Heart right ventricle (tissue), 16 donors: ENCODE measurements around the gene HOXD11. TPM values are rescaled to one million over a fixed set of nuclear protein-coding genes. Genes with fewer than 3 reads are reported as not detected.

Experiments
- ATAC-seq, 8 donors: fragments of 200-7000 bp; cut with Tn5 transposase; one replicate each; pipeline ENCODE4 v1.9.1; 2020; ENCODE audit warnings: mild to moderate bottlenecking in 8 of 8, moderate library complexity in 8 of 8, moderate number of reproducible peaks in 1 of 8
- DNase-seq, 2 donors: peaks; one replicate each; pipeline ENCODE4 v3.0.0-alpha.2; 2020
- H3K27ac ChIP-seq, 10 donors: fragments of 200-600 bp; sonication (generic) in 2 of 10; one replicate each; pipeline versions ENCODE4 v1.5.0 to v1.8.0; 2020 to 2022; ENCODE audit warnings: mild to moderate bottlenecking in 3 of 10
- H3K27me3 ChIP-seq, 7 donors: fragments of 200-600 bp; one replicate each; pipeline ENCODE4 v1.8.0; 2021 to 2022; ENCODE audit warnings: mild to moderate bottlenecking in 2 of 7
- H3K36me3 ChIP-seq, 9 donors: fragments of 200-600 bp; sonication (generic) in 1 of 9; one replicate each; pipeline versions ENCODE4 v1.5.0 to v1.8.0; 2020 to 2022; ENCODE audit warnings: mild to moderate bottlenecking in 2 of 9
- H3K4me1 ChIP-seq, 9 donors: fragments of 200-600 bp; sonication (generic) in 1 of 9; one replicate each; pipeline versions ENCODE4 v1.5.0 to v1.8.0; 2020 to 2022; ENCODE audit warnings: mild to moderate bottlenecking in 4 of 9
- H3K4me3 ChIP-seq, 10 donors: fragments of 200-600 bp; sonication (generic) in 2 of 10; one replicate each; pipeline versions ENCODE4 v1.5.0 to v1.8.0; 2020 to 2022; ENCODE audit warnings: mild to moderate bottlenecking in 7 of 10, moderate library complexity in 2 of 10
- H3K9me3 ChIP-seq, 11 donors: fragments of 200-600 bp in 10 of 11; sonication (generic) in 2 of 11; one replicate each; pipeline versions ENCODE4 v1.5.0 to v1.8.0; 2013 to 2022; ENCODE audit warnings: mild to moderate bottlenecking in 2 of 11, control low read depth in 1 of 11, moderate library complexity in 1 of 11
- WGBS, 2 donors: extraction: QIAGEN DNeasy Blood & Tissue Kit; methylation state at CpG; one replicate each; pipeline ENCODE4 v1.1.7; 2013; ENCODE audit warnings: inconsistent platforms in 1 of 2; 5-methylcytosine and 5-hydroxymethylcytosine counted together
- intact Hi-C, 10 donors: fragments of 100-400 bp; cut with DNase I; formaldehyde crosslinking; loops; one replicate each; pipeline versions ENCODE4 v1.11.1 to v1.14.2; 2022
- polyA plus RNA-seq, 2 donors: library from polyadenylated mRNA; stranded (reverse); fragments of 200-250 nt; gene quantifications; one replicate each; pipeline ENCODE4 v1.2.3, GENCODE V29; 2013
- total RNA-seq, 10 donors: library from RNA; stranded (reverse); fragmentation: NEBNext Ultra II Directional in 3 of 10; extraction: Animal tissue kit (Norgen Biotek cat#: 25700) in 3 of 10; gene quantifications; one replicate each; pipeline versions ENCODE4 v1.2.1 to v1.2.4, GENCODE V29; 2021 to 2023
- TF ChIP-seq, protein P1 (sequence below), 9 donors: fragments of 200-600 bp; sonication (generic) in 2 of 9; IDR thresholded peaks; one replicate each; pipeline versions ENCODE4 v1.5.0 to v1.8.0; 2021 to 2022; ENCODE audit warnings: antibody characterized with exemption in 9 of 9, mild to moderate bottlenecking in 5 of 9, moderate library complexity in 1 of 9
- donor health status: Arrhythmogenic right ventricular cardiomyopathy.
- donor health status: ischemic (EF 13 %, LVEDD 7.1; RV severe dilation, severe dysfunction).
- donor health status: healthy with polysubstance abuse.
- donor health status: DM: no; HTN: yes; CAD: no.
- donor health status: DM: no; HTN: no; CAD: no.
- donor health status: ischemic (EF 25% LVEDD 6.9; RV normal size, moderate dysfunction).
- donor health status: ischemic (EF 25% LVEDD 5.7; RV mildly dilated, moderate dysfunction).
- donor health status: healthy.
- donor health status: DM: yes; HTN: yes; CAD: no.
- donor health status: Ischemic cardiomyopathy.
- donor health status: ischemic (EF 35%, LVEDD 5.7; RV mildly dilated, moderate dysfunction).
- donor health status: nonischemic (EF 11% LVEDD 7.7; RV severe dilation, severe dysfunction).
- donor health status: DM: yes; HTN: yes; CAD: no.
- donor health status: PGD.
- donor health status: ischemic (EF 29% LVEDD 5.4; RV normal size, mild dysfunction).
- donor health status: nonischemic (EF 23%, LVEDD 6.1; RV moderate dilation, normal function).

Gene HOXD11
- total and polyA plus RNA-seq, 12 donors, result not detected

DNA sequence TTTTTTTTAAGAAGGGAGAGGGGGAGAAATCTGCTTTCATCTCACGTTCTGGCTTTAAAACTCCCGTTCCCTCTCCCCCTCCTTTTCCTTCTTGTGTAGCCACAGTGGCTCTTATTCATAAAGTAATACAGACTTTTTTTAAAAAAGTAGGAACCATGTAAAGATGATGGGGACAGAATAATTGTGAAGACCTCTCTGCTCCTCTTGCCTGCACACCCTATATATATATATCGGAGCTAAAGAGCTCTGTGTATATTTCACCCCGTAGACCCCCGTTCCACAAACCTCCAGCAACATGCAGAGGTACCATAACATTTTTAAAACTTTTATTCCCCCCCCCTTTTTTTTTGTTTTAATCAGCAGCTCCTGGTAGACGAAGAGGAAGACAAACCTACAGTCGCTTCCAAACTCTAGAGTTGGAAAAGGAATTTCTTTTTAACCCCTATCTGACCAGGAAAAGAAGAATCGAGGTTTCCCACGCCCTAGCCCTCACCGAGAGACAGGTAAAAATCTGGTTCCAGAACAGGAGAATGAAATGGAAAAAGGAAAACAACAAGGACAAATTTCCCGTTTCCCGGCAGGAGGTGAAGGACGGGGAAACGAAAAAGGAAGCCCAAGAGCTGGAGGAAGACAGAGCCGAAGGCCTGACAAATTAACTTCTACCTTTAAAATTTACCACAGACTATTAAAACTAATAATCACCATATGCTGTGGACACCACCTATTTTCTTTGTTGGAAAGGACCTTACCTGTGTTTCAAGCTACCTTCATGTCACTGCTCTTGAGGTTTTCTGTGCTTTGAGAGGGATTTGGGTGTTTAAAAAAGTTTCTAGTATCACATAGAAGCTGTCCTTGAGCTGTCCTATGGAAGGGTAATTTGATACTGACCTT, 24.1 kb downstream of the HOXD11 start:
- H3K27ac ChIP-seq, result peak overlapping the region in 2 of 10 donors; percentile 43 to 80
- WGBS, 2 donors, result 11 to 13% methylated on average over 15 of the region's 15 CpGs

DNA sequence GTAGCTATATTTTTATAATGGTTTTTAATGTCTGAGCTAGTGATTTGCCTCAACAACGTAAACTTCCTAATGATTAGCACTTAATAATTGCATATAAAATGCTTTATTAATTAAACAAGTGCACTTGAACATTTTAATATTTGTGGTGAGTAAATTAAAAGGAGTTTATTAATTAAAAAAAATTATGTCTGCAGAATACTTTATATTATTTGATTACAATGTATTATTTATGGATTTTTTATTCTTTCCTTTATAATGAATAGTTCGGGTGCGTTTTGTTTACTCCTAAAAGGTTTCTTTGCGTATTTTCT, 24.7 kb downstream of the HOXD11 start:
- Histone ChIP-seq H3K27me3 (peaks cover 46 to 99% (median 96%) of the 10 kb centered on the region in 7 donors), H3K4me3 (peak overlapping the region in 3 of 10 donors; percentile 2 to 51 (median 36)), H3K27ac (peak overlapping the region in 1 of 10 donors; percentile 80), H3K4me1 (peaks cover 0 to 51% (median 14%) of the 10 kb centered on the region in 9 donors), H3K9me3 (no peaks in the 10 kb centered on the region), H3K36me3 (no peaks in the 10 kb centered on the region)
- DNase-seq (no peak), ATAC-seq (no peak)
- TF ChIP-seq, protein P1, sequence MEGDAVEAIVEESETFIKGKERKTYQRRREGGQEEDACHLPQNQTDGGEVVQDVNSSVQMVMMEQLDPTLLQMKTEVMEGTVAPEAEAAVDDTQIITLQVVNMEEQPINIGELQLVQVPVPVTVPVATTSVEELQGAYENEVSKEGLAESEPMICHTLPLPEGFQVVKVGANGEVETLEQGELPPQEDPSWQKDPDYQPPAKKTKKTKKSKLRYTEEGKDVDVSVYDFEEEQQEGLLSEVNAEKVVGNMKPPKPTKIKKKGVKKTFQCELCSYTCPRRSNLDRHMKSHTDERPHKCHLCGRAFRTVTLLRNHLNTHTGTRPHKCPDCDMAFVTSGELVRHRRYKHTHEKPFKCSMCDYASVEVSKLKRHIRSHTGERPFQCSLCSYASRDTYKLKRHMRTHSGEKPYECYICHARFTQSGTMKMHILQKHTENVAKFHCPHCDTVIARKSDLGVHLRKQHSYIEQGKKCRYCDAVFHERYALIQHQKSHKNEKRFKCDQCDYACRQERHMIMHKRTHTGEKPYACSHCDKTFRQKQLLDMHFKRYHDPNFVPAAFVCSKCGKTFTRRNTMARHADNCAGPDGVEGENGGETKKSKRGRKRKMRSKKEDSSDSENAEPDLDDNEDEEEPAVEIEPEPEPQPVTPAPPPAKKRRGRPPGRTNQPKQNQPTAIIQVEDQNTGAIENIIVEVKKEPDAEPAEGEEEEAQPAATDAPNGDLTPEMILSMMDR (IDR thresholded peaks at IDR 0.05), result no peak
- 23 to 27% methylated on average over 4 of the region's 4 CpGs for WGBS, 2 donors
- intact Hi-C loops, result loop anchor here in 2 of 10 donors (5.0 to 10.0 kb wide), 2 partner anchors 320 to 683 kb away; no protein-coding TSS in a partner anchor

More for the DNA sequence above, 24.1 kb downstream of the HOXD11 start:
- Histone ChIP-seq H3K4me1 (peaks cover 0 to 45% (median 11%) of the 10 kb centered on the region in 9 donors), H3K27me3 (peaks cover 40 to 99% (median 96%) of the 10 kb centered on the region in 7 donors), H3K36me3 (no peaks in the 10 kb centered on the region), H3K9me3 (no peaks in the 10 kb centered on the region), H3K4me3 (peak overlapping the region in 6 of 10 donors; percentile 35 to 51 (median 42))
- ATAC-seq (no peak), DNase-seq (no peak)
- TF ChIP-seq, protein P1 (IDR thresholded peaks at IDR 0.05), result no peak
- intact Hi-C loops, result loop anchor here in 2 of 10 donors (5.0 to 10.0 kb wide), 2 partner anchors 321 to 684 kb away; no protein-coding TSS in a partner anchor

DNA sequence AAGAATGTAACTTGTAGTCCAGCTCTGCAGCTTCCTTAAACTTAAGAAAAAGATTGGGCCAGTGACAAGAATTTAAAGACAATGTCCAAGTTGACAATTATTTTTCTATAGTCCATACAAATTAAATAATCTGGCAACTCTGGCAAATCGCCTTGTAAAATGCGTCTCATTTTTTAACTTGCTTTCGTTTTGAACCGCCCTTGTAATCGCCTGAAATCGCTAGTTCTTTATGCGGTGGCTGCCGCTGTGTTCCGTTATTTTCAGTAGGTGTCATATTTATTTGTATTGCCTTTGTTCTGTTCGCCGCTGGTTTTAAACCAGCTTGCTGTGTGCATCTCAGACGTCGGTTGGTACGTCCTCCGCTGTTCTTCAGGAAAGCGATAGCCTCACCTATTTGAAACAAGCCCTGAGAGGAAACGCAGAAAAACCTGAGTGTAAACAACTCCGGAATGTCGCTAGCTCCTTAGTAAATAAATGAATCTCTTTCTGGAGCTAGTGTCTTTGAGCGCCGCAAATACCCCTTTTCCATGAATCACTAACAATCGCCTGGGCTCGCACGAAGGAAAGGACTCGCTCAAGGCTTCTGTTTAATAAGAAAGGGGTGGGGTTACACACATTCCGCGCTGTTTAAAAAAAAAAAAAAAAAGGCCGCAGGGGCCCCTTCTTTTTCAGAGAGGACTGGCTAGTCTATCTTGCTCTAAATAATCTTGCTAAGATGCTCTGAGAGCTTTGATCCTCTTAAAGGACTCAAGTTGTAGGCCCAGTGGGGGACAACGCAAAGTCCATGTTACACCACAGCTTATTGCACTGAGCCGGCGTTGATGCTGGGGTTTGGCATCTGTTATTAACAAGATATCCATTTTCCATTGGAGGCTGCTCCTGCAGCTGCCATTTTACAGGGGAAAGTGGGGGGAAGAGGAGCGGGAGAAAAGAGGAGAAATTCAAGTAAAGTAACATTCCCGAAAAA, 25.4 kb downstream of the HOXD11 start:
- WGBS, 2 donors, result 9 to 16% methylated on average over 33 of the region's 33 CpGs
- Histone ChIP-seq H3K4me1 (peaks cover 0 to 47% (median 16%) of the 10 kb centered on the region in 9 donors), H3K27ac (peak overlapping the region in 1 of 10 donors; percentile 0), H3K36me3 (no peaks in the 10 kb centered on the region), H3K27me3 (peaks cover 52 to 99% (median 96%) of the 10 kb centered on the region in 7 donors), H3K4me3 (peak overlapping the region in 6 of 10 donors; percentile 2 to 51 (median 26)), H3K9me3 (no peaks in the 10 kb centered on the region)
- ATAC-seq (no peak), DNase-seq (no peak)
- TF ChIP-seq, protein P1 (IDR thresholded peaks at IDR 0.05), result no peak
- intact Hi-C loops, result loop anchor here in 2 of 10 donors (5.0 to 10.0 kb wide), 2 partner anchors 320 to 682 kb away; no protein-coding TSS in a partner anchor

DNA sequence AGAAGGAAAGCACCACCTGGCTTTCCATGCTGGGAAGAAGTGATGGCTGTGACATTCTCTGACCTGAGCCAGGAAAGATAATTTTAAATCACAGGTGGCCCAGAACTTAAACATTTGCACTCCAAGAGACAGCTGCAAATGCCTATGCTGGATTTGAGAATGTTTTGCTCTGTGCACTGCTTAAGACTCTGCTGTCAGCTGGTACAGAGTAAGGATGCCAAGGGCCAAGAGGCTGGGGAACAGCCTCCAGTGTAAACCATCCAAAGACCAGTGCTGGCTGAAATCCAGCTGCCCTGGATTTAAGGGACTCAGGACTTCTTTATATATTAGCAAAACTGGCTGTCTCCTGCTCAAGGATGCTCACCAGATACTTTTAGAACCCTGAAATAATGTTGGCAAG, 26.3 kb downstream of the HOXD11 start:
- DNase-seq, result no peak
- TF ChIP-seq, protein P1 (IDR thresholded peaks at IDR 0.05), result no peak
- no peaks in the 10 kb centered on the region for H3K36me3 ChIP-seq
- peaks cover 0 to 43% (median 16%) of the 10 kb centered on the region in 9 donors for H3K4me1 ChIP-seq
- H3K4me3 ChIP-seq, result no peak overlapping the region
- peaks cover 55 to 100% (median 97%) of the 10 kb centered on the region in 7 donors for H3K27me3 ChIP-seq
- H3K9me3 ChIP-seq, result no peaks in the 10 kb centered on the region
- no peak for ATAC-seq
- intact Hi-C loops, result loop anchor here in 2 of 10 donors (5.0 to 10.0 kb wide), 2 partner anchors 319 to 681 kb away; no protein-coding TSS in a partner anchor
- H3K27ac ChIP-seq, result no peak overlapping the region
